Spleen (tissue), 7 donors: ENCODE data around the gene KAT8.
A peak's percentile ranks its signal among the peaks of the same experiment; 100 is the strongest.

Experiments
- CTCF ChIP-seq, 11 experiments: fragments of 200-600 bp in 7 of 11; fragments of 450-650 bp in 4 of 11; sonication (generic) in 4 of 11; IDR thresholded peaks in 8 of 11; conservative IDR thresholded peaks in 3 of 11; 1 replicate in 7 of 11; 2 replicates in 4 of 11; pipeline versions ENCODE4 v1.4.0 to v1.8.0; 2016 to 2021; ENCODE audit warnings: antibody characterized with exemption in 11 of 11, inconsistent platforms in 4 of 11, mild to moderate bottlenecking in 1 of 11
- POLR2AphosphoS5 ChIP-seq, 3 donors: sonication (generic); formaldehyde crosslinking; IDR thresholded peaks; one replicate each; pipeline ENCODE4 v1.5.1; 2017; ENCODE audit warnings: antibody characterized with exemption in 3 of 3
- donor health status: DM: no; HTN: no; CAD: no; lungs with moderate emphysema.
- donor health status: DM: no; HTN: no; CAD: no.
- donor health status: DM: no; HTN: no; CAD: no.

- TF ChIP-seq POLR2AphosphoS5 (IDR thresholded peaks at IDR 0.05) (peak in 1 of 3 donors; percentile 6), CTCF (IDR thresholded peaks at IDR 0.05 in 8 of 11, conservative IDR thresholded peaks at IDR 0.05 in 3 of 11) (no peak)
Measured at GRCh38 chr16:31083981-31084380, 33.5 kb upstream of the KAT8 start.
